BE2C (cell line): ENCODE measurements around the gene KIF1B.
"Not testable (repeated sequence)": the region's sequence is repeated elsewhere in the genome, so short reads cannot be mapped to it uniquely, and the experiment has no call there.

ENCODE experiments used
- DNase-seq: peaks from one replicate; pipeline ENCODE4 v3.0.0-alpha.2; 2020
- H3K27me3 ChIP-seq: fragments of 250-450 bp; sonication (Bioruptor Pico); 2 replicates; pipeline ENCODE4 v1.5.1; 2020; ENCODE audit warnings: mild to moderate bottlenecking
- H3K36me3 ChIP-seq: fragments of 250-450 bp; sonication (Bioruptor Pico); 2 replicates; pipeline ENCODE4 v1.5.1; 2020; ENCODE audit warnings: mild to moderate bottlenecking
- H3K4me1 ChIP-seq: fragments of 250-450 bp; sonication (Bioruptor Pico); 2 replicates; pipeline ENCODE4 v1.5.1; 2020
- H3K4me3 ChIP-seq: 2 replicates; pipeline ENCODE4 v1.5.1; 2011; ENCODE audit warnings: low read depth, low read length
- H3K9me3 ChIP-seq: fragments of 250-450 bp; sonication (Bioruptor Pico); 2 replicates; pipeline ENCODE4 v1.5.1; 2020
- CTCF ChIP-seq: IDR thresholded peaks from 2 replicates; pipeline ENCODE4 v1.5.1; 2012; ENCODE audit warnings: mild to moderate bottlenecking, low read depth, low read length

The KIF1B gene

GRCh38 chr1:10419351-10419750, 209.0 kb downstream of the KIF1B start:
- Histone ChIP-seq H3K4me3 (no peak overlapping the region), H3K27me3 (no peaks in the 10 kb centered on the region), H3K36me3 (peaks cover 15% of the 10 kb centered on the region), H3K4me1 (no peaks in the 10 kb centered on the region; the same call in 1 of the 2 replicates), H3K9me3 (no peaks in the 10 kb centered on the region)
- no peak for DNase-seq
- no peak for TF ChIP-seq CTCF

- Histone ChIP-seq H3K27me3 (no peaks in the 10 kb centered on the region), H3K36me3 (peaks cover 11% of the 10 kb centered on the region), H3K9me3 (no peaks in the 10 kb centered on the region), H3K4me3 (no peak overlapping the region), H3K4me1 (no peaks in the 10 kb centered on the region; the same call in none of the 2 replicates)
- DNase-seq: no peak
- TF ChIP-seq CTCF: no peak
These were observed 211.3 kb downstream of the KIF1B start for GRCh38 chr1:10421637-10422036.

- Histone ChIP-seq H3K4me1 (no peaks in the 10 kb centered on the region; the same call in none of the 2 replicates), H3K4me3 (no peak overlapping the region), H3K27me3 (no peaks in the 10 kb centered on the region), H3K36me3 (peaks cover 5% of the 10 kb centered on the region), H3K9me3 (no peaks in the 10 kb centered on the region)
- no peak for TF ChIP-seq CTCF
- DNase-seq: peak; percentile 29
These were observed 213.7 kb downstream of the KIF1B start for GRCh38 chr1:10424034-10424433.

GRCh38 chr1:10424651-10425050, 214.3 kb downstream of the KIF1B start:
- no peaks in the 10 kb centered on the region for H3K27me3 ChIP-seq
- no peak for DNase-seq
- TF ChIP-seq CTCF: no peak
- no peaks in the 10 kb centered on the region for H3K9me3 ChIP-seq
- H3K36me3 ChIP-seq: no peaks in the 10 kb centered on the region; the same call in 1 of the 2 replicates
- no peaks in the 10 kb centered on the region; the same call in none of the 2 replicates for H3K4me1 ChIP-seq
- H3K4me3 ChIP-seq: no peak overlapping the region

GRCh38 chr1:10425826-10426534, 215.6 kb downstream of the KIF1B start:
- DNase-seq, H3K9me3 ChIP-seq, H3K27me3 ChIP-seq, H3K4me1 ChIP-seq, H3K36me3 ChIP-seq, H3K4me3 ChIP-seq: not testable (repeated sequence)

- H3K9me3 ChIP-seq, H3K4me1 ChIP-seq, H3K4me3 ChIP-seq, DNase-seq, H3K27me3 ChIP-seq, H3K36me3 ChIP-seq: not testable (repeated sequence)
These were observed 216.1 kb downstream of the KIF1B start for GRCh38 chr1:10426535-10426848.

GRCh38 chr1:10428984-10429383, 218.6 kb downstream of the KIF1B start:
- Histone ChIP-seq H3K4me1 (no peaks in the 10 kb centered on the region; the same call in none of the 2 replicates), H3K27me3 (no peaks in the 10 kb centered on the region), H3K9me3 (no peaks in the 10 kb centered on the region), H3K4me3 (no peak overlapping the region), H3K36me3 (no peaks in the 10 kb centered on the region)
- TF ChIP-seq CTCF: no peak
- DNase-seq: no peak
